H1 (cell line): Measurements from ENCODE around the gene PPP1R15B. TPM values are rescaled to one million over a fixed set of nuclear protein-coding genes. Genes with fewer than 3 reads are reported as not detected.

ENCODE experiments used
- HDAC6 ChIP-seq: IDR thresholded peaks from one replicate; pipeline ENCODE4 v1.7.1; 2012; ENCODE audit warnings: low read depth, mild to moderate bottlenecking, inconsistent platforms, low read length, moderate library complexity
- polyA plus RNA-seq, 7 experiments: library from polyadenylated mRNA; depleted of rRNA in 3 of 7; stranded (reverse) in 5 of 7; unstranded in 2 of 7; fragments of >200 nt in 5 of 7; fragments of 200-250 nt in 2 of 7; gene quantifications; 1 replicate in 5 of 7; 2 replicates in 1 of 7; 4 replicates in 1 of 7; pipeline versions ENCODE4 v1.2.1 to v1.2.3, GENCODE V29; 2011 to 2013; ENCODE audit warnings: missing spikeins in 2 of 7, mixed read lengths in 2 of 7
- total RNA-seq: library from RNA; stranded (reverse); fragmentation: NEBNext Ultra II Directional; extraction: Animal tissue kit (Norgen Biotek cat#: 25700); gene quantifications from 2 replicates; pipeline ENCODE4 v1.2.1, GENCODE V29; 2021

PPP1R15B gene
- total and polyA plus RNA-seq, 2 of the 8 experiments (the other 6 are each of a cell fraction or from before 2014, with no cell fraction given): 14.4 to 72.2 TPM

- no peak for TF ChIP-seq HDAC6
Observed at GRCh38 chr1:204455063-204455830, 43.6 kb upstream of the PPP1R15B start (continued).
